ENCODE data around the gene LRP1B. TPM values are rescaled to one million over a fixed set of nuclear protein-coding genes. Genes with fewer than 3 reads are reported as not detected.

The LRP1B gene
- total RNA-seq, 1 donor from 2014 or later: 0.38 TPM

- H3K36me3 ChIP-seq (ENCODE audit: control insufficient read depth, insufficient read depth, low read length): no peaks in the 10 kb centered on the region
- DNase-seq (ENCODE audit: low read depth): no peak
These were observed 69.1 kb downstream of the LRP1B start for GRCh38 chr2:142061733-142062132.

GRCh38 chr2:142058149-142058548 is 72.7 kb downstream of the LRP1B start:
- no peak for DNase-seq (ENCODE audit: low read depth)
- no peaks in the 10 kb centered on the region for H3K36me3 ChIP-seq (ENCODE audit: control insufficient read depth, insufficient read depth, low read length)
- no peak overlapping the region for H3K4me3 ChIP-seq (ENCODE audit: low read depth, low read length)
- H3K27me3 ChIP-seq (ENCODE audit: control insufficient read depth, insufficient read depth, low read length): no peaks in the 10 kb centered on the region
- no peak for TF ChIP-seq CTCF (IDR thresholded peaks at IDR 0.05; ENCODE audit: insufficient read depth, low read length, poor library complexity, severe bottlenecking)

More at GRCh38 chr2:142061733-142062132, 69.1 kb downstream of the LRP1B start:
- no peak for TF ChIP-seq CTCF (IDR thresholded peaks at IDR 0.05; ENCODE audit: insufficient read depth, low read length, poor library complexity, severe bottlenecking)
- H3K4me3 ChIP-seq (ENCODE audit: low read depth, low read length): no peak overlapping the region
- no peaks in the 10 kb centered on the region for H3K27me3 ChIP-seq (ENCODE audit: control insufficient read depth, insufficient read depth, low read length)

GRCh38 chr2:142056784-142057183 is 74.0 kb downstream of the LRP1B start:
- H3K27me3 ChIP-seq (ENCODE audit: control insufficient read depth, insufficient read depth, low read length): no peaks in the 10 kb centered on the region
- H3K36me3 ChIP-seq (ENCODE audit: control insufficient read depth, insufficient read depth, low read length): no peaks in the 10 kb centered on the region
- H3K4me3 ChIP-seq (ENCODE audit: low read depth, low read length): no peak overlapping the region
- TF ChIP-seq CTCF (IDR thresholded peaks at IDR 0.05; ENCODE audit: insufficient read depth, low read length, poor library complexity, severe bottlenecking): no peak
- no peak for DNase-seq (ENCODE audit: low read depth)

- DNase-seq (ENCODE audit: low read depth): no peak
- TF ChIP-seq CTCF (IDR thresholded peaks at IDR 0.05; ENCODE audit: insufficient read depth, low read length, poor library complexity, severe bottlenecking): no peak
- Histone ChIP-seq H3K27me3 (ENCODE audit: control insufficient read depth, insufficient read depth, low read length) (no peaks in the 10 kb centered on the region), H3K4me3 (ENCODE audit: low read depth, low read length) (no peak overlapping the region), H3K36me3 (ENCODE audit: control insufficient read depth, insufficient read depth, low read length) (no peaks in the 10 kb centered on the region)
These were observed 78.5 kb downstream of the LRP1B start for GRCh38 chr2:142052220-142052863.

GRCh38 chr2:142048581-142048980 is 82.2 kb downstream of the LRP1B start:
- no peaks in the 10 kb centered on the region for H3K27me3 ChIP-seq (ENCODE audit: control insufficient read depth, insufficient read depth, low read length)
- H3K36me3 ChIP-seq (ENCODE audit: control insufficient read depth, insufficient read depth, low read length): no peaks in the 10 kb centered on the region
- H3K4me3 ChIP-seq (ENCODE audit: low read depth, low read length): no peak overlapping the region
- no peak for DNase-seq (ENCODE audit: low read depth)
- no peak for TF ChIP-seq CTCF (IDR thresholded peaks at IDR 0.05; ENCODE audit: insufficient read depth, low read length, poor library complexity, severe bottlenecking)

- TF ChIP-seq CTCF (IDR thresholded peaks at IDR 0.05; ENCODE audit: insufficient read depth, low read length, poor library complexity, severe bottlenecking): no peak
- Histone ChIP-seq H3K36me3 (ENCODE audit: control insufficient read depth, insufficient read depth, low read length) (no peaks in the 10 kb centered on the region), H3K27me3 (ENCODE audit: control insufficient read depth, insufficient read depth, low read length) (no peaks in the 10 kb centered on the region), H3K4me3 (ENCODE audit: low read depth, low read length) (no peak overlapping the region)
- no peak for DNase-seq (ENCODE audit: low read depth)
These were observed 85.2 kb downstream of the LRP1B start for GRCh38 chr2:142045641-142046040.

Measured in kidney epithelial cell (primary cell).